GM10266 (cell line): ENCODE results near the gene CCDC54.
"Not testable (repeated sequence)": the region's sequence is repeated elsewhere in the genome, so short reads cannot be mapped to it uniquely, and the experiment has no call there.

Experiments used
- DNase-seq: peaks from one replicate; pipeline ENCODE4 v3.0.0; 2012; ENCODE audit errors: extremely low spot score
- CTCF ChIP-seq: IDR thresholded peaks from 2 replicates; pipeline ENCODE4 v1.5.1; 2012; ENCODE audit warnings: mild to moderate bottlenecking, low read depth; ENCODE audit not compliant: control insufficient read depth, insufficient read depth; ENCODE audit errors: missing control alignments

The CCDC54 gene

GRCh38 chr3:107377151-107377550 lies at the start of gene CCDC54:
CCDC54 (plus strand) TSS chr3:107377439; CDS start chr3:107377588, 149 bp downstream.
- TF ChIP-seq CTCF, result no peak

GRCh38 chr3:107328069-107328468 lies 49.2 kb upstream of the CCDC54 start:
- no peak for DNase-seq
- no peak for TF ChIP-seq CTCF

More at GRCh38 chr3:107377151-107377550, at the start of gene CCDC54:
- no peak for DNase-seq

GRCh38 chr3:107329088-107329487 lies 48.2 kb upstream of the CCDC54 start:
- no peak for DNase-seq
- no peak for TF ChIP-seq CTCF

- DNase-seq, result not testable (repeated sequence)
Observed at GRCh38 chr3:107339690-107340089, 37.5 kb upstream of the CCDC54 start.

GRCh38 chr3:107344722-107345121 lies 32.5 kb upstream of the CCDC54 start:
- TF ChIP-seq CTCF, result no peak
- DNase-seq, result no peak

GRCh38 chr3:107345822-107346405 lies 31.3 kb upstream of the CCDC54 start:
- no peak for TF ChIP-seq CTCF
- DNase-seq, result no peak

GRCh38 chr3:107346564-107346963 lies 30.7 kb upstream of the CCDC54 start:
- no peak for TF ChIP-seq CTCF
- DNase-seq, result no peak

- DNase-seq, result no peak
Observed at GRCh38 chr3:107347751-107348150, 29.5 kb upstream of the CCDC54 start.

More at GRCh38 chr3:107347751-107348150, 29.5 kb upstream of the CCDC54 start:
- no peak for TF ChIP-seq CTCF
